Upper lobe of left lung (tissue), 6 donors: Measurements from ENCODE around the gene OR1K1. TPM values are rescaled to one million over a fixed set of nuclear protein-coding genes. Genes with fewer than 3 reads are reported as not detected.
A peak's percentile ranks its signal among the peaks of the same experiment; 100 is the strongest.

Experiments
- ATAC-seq, 2 donors: fragments of 200-7000 bp; cut with Tn5 transposase; one replicate each; pipeline ENCODE4 v1.9.1; 2022; ENCODE audit warnings: mild to moderate bottlenecking in 2 of 2, moderate library complexity in 2 of 2; ENCODE audit not compliant: low FRiP score in 2 of 2
- DNase-seq, 2 donors: peaks; one replicate each; pipeline ENCODE4 v3.0.0-alpha.2; 2019 to 2020
- H3K27ac ChIP-seq, 4 donors: fragments of 200-600 bp; sonication (generic); one replicate each; pipeline ENCODE4 v1.5.1; 2016 to 2019
- H3K27me3 ChIP-seq, 4 donors: fragments of 200-600 bp; sonication (generic); one replicate each; pipeline ENCODE4 v1.5.1; 2017 to 2019
- H3K36me3 ChIP-seq, 4 donors: fragments of 200-600 bp; sonication (generic); one replicate each; pipeline ENCODE4 v1.5.1; 2016 to 2019
- H3K4me1 ChIP-seq, 4 donors: fragments of 200-600 bp; sonication (generic); one replicate each; pipeline ENCODE4 v1.5.1; 2018 to 2019
- H3K4me3 ChIP-seq, 4 donors: fragments of 200-600 bp; sonication (generic); one replicate each; pipeline ENCODE4 v1.5.1; 2017 to 2019; ENCODE audit warnings: mild to moderate bottlenecking in 2 of 4, moderate library complexity in 1 of 4
- H3K9me3 ChIP-seq, 4 donors: fragments of 200-600 bp; sonication (generic); one replicate each; pipeline ENCODE4 v1.5.1; 2018 to 2019
- EP300 ChIP-seq, 4 donors: sonication (generic); formaldehyde crosslinking; IDR thresholded peaks; one replicate each; pipeline ENCODE4 v1.5.1; 2017; ENCODE audit warnings: antibody characterized with exemption in 4 of 4, control low read depth in 2 of 4
- POLR2A ChIP-seq, 4 donors: fragments of 450-650 bp; IDR thresholded peaks; one replicate each; pipeline ENCODE4 v1.5.1; 2016 to 2017; ENCODE audit warnings: antibody characterized with exemption in 4 of 4, mild to moderate bottlenecking in 2 of 4
- POLR2AphosphoS5 ChIP-seq, 2 donors: sonication (generic); formaldehyde crosslinking; IDR thresholded peaks; one replicate each; pipeline ENCODE4 v1.5.1; 2017; ENCODE audit warnings: antibody characterized with exemption in 2 of 2
- WGBS, 2 donors: methylation state at CpG; one replicate each; pipeline ENCODE4 v1.1.5; 2017 to 2018; 5-methylcytosine and 5-hydroxymethylcytosine counted together
- total RNA-seq, 6 donors: library from RNA; depleted of rRNA in 4 of 6; stranded (reverse); fragments of >200 nt in 4 of 6; gene quantifications; one replicate each; pipeline versions ENCODE4 v1.1.0 to v1.2.1, GENCODE V29; 2016 to 2021
- TF ChIP-seq, protein P1 (sequence below), 6 experiments: fragments of 450-650 bp in 4 of 6; fragments of 200-600 bp in 2 of 6; sonication (generic) in 2 of 6; IDR thresholded peaks; one replicate each; pipeline ENCODE4 v1.5.1; 2016 to 2019; ENCODE audit warnings: antibody characterized with exemption in 6 of 6
- donor health status: DM: no; HTN: no; CAD: no; lungs with moderate emphysema.
- donor health status: DM: no; HTN: yes; CAD: no; lungs with severe emphysema.

OR1K1 gene
- total RNA-seq, 6 donors from 2014 or later = not detected

DNA sequence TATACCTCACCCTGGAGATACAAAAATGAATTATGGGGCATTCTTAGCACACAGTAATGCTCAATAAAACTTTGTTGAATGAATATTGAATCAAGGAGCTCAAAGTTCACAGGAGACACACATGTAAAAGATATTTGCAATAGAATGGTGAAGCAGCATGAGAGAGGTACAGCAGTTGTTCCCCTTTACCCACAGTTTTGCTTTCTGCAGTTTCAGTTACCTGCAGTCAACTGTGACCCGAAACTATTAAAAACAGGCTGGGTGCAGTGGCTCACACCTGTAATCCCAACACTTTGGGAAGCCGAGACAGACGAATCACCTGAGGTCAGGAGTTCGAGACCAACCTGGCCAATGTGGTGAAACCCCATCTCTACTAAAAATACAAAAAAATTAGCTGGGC, 13.6 kb upstream of the OR1K1 start:
- H3K27ac ChIP-seq = no peak overlapping the region
- no peaks in the 10 kb centered on the region for H3K4me1 ChIP-seq
- H3K36me3 ChIP-seq = no peaks in the 10 kb centered on the region
- 80 to 96% methylated on average over 2 to 4 of the region's 4 CpGs for WGBS, 2 donors
- TF ChIP-seq POLR2AphosphoS5 (IDR thresholded peaks at IDR 0.05) = no peak
- no peak for TF ChIP-seq EP300 (IDR thresholded peaks at IDR 0.05)
- TF ChIP-seq, protein P1, sequence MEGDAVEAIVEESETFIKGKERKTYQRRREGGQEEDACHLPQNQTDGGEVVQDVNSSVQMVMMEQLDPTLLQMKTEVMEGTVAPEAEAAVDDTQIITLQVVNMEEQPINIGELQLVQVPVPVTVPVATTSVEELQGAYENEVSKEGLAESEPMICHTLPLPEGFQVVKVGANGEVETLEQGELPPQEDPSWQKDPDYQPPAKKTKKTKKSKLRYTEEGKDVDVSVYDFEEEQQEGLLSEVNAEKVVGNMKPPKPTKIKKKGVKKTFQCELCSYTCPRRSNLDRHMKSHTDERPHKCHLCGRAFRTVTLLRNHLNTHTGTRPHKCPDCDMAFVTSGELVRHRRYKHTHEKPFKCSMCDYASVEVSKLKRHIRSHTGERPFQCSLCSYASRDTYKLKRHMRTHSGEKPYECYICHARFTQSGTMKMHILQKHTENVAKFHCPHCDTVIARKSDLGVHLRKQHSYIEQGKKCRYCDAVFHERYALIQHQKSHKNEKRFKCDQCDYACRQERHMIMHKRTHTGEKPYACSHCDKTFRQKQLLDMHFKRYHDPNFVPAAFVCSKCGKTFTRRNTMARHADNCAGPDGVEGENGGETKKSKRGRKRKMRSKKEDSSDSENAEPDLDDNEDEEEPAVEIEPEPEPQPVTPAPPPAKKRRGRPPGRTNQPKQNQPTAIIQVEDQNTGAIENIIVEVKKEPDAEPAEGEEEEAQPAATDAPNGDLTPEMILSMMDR (IDR thresholded peaks at IDR 0.05) = no peak
- no peak for TF ChIP-seq POLR2A (IDR thresholded peaks at IDR 0.05)
- no peak overlapping the region for H3K4me3 ChIP-seq
- DNase-seq (no peak), ATAC-seq (no peak)
- no peaks in the 10 kb centered on the region for H3K27me3 ChIP-seq
- H3K9me3 ChIP-seq = no peaks in the 10 kb centered on the region

DNA sequence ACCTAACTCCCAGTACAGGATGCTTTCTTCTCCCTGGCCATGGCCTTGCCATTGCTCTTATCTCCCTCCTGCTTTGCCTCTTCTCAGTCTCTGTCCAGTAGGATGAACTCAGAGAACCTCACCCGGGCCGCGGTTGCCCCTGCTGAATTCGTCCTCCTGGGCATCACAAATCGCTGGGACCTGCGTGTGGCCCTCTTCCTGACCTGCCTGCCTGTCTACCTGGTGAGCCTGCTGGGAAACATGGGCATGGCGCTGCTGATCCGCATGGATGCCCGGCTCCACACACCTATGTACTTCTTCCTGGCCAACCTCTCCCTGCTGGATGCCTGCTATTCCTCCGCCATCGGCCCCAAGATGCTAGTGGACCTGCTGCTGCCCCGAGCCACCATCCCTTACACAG, 11.1 kb upstream of the OR1K1 start, which contains the start of gene OR5C1:
TSS of gene OR5C1 (plus strand) at position 103 of the 400 bp plus-strand sequence. CDS start at position 103, 0 bp downstream.
- TF ChIP-seq POLR2A (IDR thresholded peaks at IDR 0.05) = no peak
- TF ChIP-seq POLR2AphosphoS5 (IDR thresholded peaks at IDR 0.05) = no peak
- TF ChIP-seq, protein P1 (IDR thresholded peaks at IDR 0.05) = no peak
- no peak for TF ChIP-seq EP300 (IDR thresholded peaks at IDR 0.05)
- peak in 1 of 2 donors; percentile 57 for DNase-seq
- Histone ChIP-seq H3K27me3 (no peaks in the 10 kb centered on the region), H3K9me3 (no peaks in the 10 kb centered on the region), H3K4me3 (no peak within 1 kb of the TSS), H3K4me1 (no peaks in the 10 kb centered on the region), H3K36me3 (no peaks in the 10 kb centered on the region), H3K27ac (no peak within 1 kb of the TSS)
- 92 to 99% methylated on average over 12 of the region's 12 CpGs for WGBS, 2 donors
- ATAC-seq = no peak

DNA sequence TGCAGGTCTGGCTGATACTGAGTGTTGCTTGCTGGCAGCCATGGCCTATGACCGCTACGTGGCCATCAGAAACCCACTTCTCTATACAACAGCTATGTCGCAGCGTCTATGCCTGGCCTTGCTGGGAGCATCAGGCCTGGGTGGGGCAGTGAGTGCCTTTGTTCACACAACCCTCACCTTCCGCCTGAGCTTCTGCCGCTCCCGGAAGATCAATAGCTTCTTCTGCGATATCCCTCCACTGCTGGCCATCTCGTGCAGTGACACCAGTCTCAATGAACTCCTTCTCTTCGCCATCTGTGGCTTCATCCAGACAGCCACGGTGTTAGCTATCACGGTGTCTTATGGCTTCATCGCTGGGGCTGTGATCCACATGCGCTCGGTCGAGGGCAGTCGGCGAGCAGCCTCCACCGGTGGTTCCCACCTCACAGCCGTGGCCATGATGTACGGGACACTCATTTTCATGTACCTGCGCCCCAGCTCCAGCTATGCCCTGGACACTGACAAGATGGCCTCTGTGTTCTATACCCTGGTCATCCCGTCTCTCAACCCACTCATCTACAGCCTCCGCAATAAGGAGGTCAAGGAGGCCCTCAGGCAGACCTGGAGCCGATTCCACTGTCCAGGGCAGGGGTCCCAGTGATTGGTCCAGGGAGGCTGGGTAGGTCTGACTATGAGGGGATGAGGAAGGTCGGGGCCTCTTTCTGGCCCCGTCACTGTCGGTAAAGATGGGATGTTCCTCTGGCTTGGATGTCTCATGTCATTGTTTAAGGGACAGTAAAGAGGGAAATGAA, 10.5 kb upstream of the OR1K1 start:
- DNase-seq = peak in 1 of 2 donors; percentile 71
- H3K27me3 ChIP-seq = no peaks in the 10 kb centered on the region
- no peak overlapping the region for H3K27ac ChIP-seq
- no peak for ATAC-seq
- 95 to 96% methylated on average over 28 of the region's 28 CpGs for WGBS, 2 donors
- TF ChIP-seq EP300 (IDR thresholded peaks at IDR 0.05) (no peak), POLR2AphosphoS5 (IDR thresholded peaks at IDR 0.05) (no peak), POLR2A (IDR thresholded peaks at IDR 0.05) (no peak)
- TF ChIP-seq, protein P1 (IDR thresholded peaks at IDR 0.05) = no peak
- H3K9me3 ChIP-seq = no peaks in the 10 kb centered on the region
- H3K4me3 ChIP-seq = no peak overlapping the region
- H3K36me3 ChIP-seq = no peaks in the 10 kb centered on the region
- H3K4me1 ChIP-seq = no peaks in the 10 kb centered on the region

DNA sequence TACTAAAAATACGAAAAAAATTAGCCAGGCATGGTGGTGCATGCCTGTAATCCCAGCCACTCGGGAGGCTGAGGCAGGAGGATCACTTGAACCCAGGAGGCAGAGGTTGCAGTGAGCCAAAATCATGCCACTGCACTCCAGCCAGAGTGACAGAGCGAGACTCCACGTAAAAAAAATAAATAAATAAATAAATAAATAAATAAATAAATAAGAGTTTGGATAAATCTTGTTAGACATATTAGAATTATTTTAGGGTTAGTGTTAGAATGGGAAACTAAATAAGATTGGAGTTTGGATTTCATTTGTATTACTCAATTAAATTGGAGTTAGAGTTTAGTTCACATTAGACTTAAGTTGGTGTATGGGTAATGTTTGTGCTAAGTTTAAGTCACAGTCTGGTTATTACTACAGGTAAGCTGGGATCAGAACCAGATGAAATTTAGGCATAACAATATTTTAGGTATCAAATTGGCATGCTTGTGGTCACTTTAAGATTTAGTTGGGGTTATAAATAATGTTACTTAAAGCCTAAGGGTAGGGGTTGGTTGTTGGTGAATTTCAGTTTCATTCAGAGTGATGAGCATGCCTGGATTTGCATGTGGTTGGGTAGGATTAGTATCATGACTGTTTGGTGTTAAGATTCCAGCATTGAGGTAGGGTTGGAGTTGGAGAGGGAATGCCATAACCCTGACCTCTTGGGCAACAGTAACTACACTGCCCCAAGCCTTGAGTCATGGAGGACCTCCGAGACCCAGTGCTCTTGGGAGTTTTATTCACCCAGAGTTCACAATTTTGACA, 7.9 kb upstream of the OR1K1 start:
- 86 to 94% methylated on average over 5 of the region's 5 CpGs for WGBS, 2 donors
- TF ChIP-seq POLR2A (IDR thresholded peaks at IDR 0.05) (no peak), EP300 (IDR thresholded peaks at IDR 0.05) (no peak), POLR2AphosphoS5 (IDR thresholded peaks at IDR 0.05) (no peak)
- TF ChIP-seq, protein P1 (IDR thresholded peaks at IDR 0.05) = no peak

More for the DNA sequence above, 7.9 kb upstream of the OR1K1 start:
- Histone ChIP-seq H3K36me3 (no peaks in the 10 kb centered on the region), H3K27ac (no peak overlapping the region), H3K4me3 (no peak overlapping the region), H3K9me3 (no peaks in the 10 kb centered on the region), H3K4me1 (no peaks in the 10 kb centered on the region), H3K27me3 (no peaks in the 10 kb centered on the region)
- DNase-seq = no peak
- ATAC-seq = no peak
